Measurements from ENCODE around the gene TEN1.

Gene TEN1

GRCh38 chr17:76032780-76033108, 53.7 kb downstream of the TEN1 start:
- peaks cover 0 to 8% (median 0%) of the 10 kb centered on the region in 3 experiments for H3K27me3 ChIP-seq (ENCODE audit: control insufficient read depth in 3 of 3, insufficient read depth in 3 of 3, low read depth in 1 of 3, low read length in 3 of 3)
- no peak overlapping the region for H2AFZ ChIP-seq (ENCODE audit: low read length)
- peaks cover 8 to 11% of the 10 kb centered on the region in 2 donors for H3K4me1 ChIP-seq (ENCODE audit: control insufficient read depth in 2 of 2, insufficient read depth in 1 of 2, low read depth in 1 of 2, low read length in 2 of 2)
- peak overlapping the region; percentile 12 for H4K91ac ChIP-seq (ENCODE audit: low read depth, low read length, poor library complexity)
- no peak overlapping the region for H2BK120ac ChIP-seq (ENCODE audit: low read depth, low read length)
- peak overlapping the region; percentile 41 for H2BK12ac ChIP-seq (ENCODE audit: low read length)
- H4K8ac ChIP-seq (ENCODE audit: low read depth, low read length), result no peak overlapping the region
- peaks cover 0 to 19% of the 10 kb centered on the region in 2 donors for H3K9me3 ChIP-seq (replicated peaks in 1 of 2; ENCODE audit: control insufficient read depth in 2 of 2, insufficient read depth in 1 of 2, low read depth in 1 of 2, low read length in 2 of 2)
- no peak for DNase-seq (ENCODE audit: low spot score)
- no peak overlapping the region for H3K9ac ChIP-seq (ENCODE audit: low read depth, low read length, poor library complexity)
- peaks cover 0 to 11% of the 10 kb centered on the region in 2 donors for H3K36me3 ChIP-seq (replicated peaks in 1 of 2; ENCODE audit: control insufficient read depth in 2 of 2, insufficient read depth in 2 of 2, low read length in 2 of 2)
- no peak overlapping the region for H3K4ac ChIP-seq (ENCODE audit: low read length)
- no peaks in the 10 kb centered on the region for H3K79me1 ChIP-seq (ENCODE audit: low read depth, low read length)
- H3K4me2 ChIP-seq (ENCODE audit: insufficient read depth, low read length, poor library complexity, severe bottlenecking), result no peak overlapping the region
- peak overlapping the region; percentile 63 for H2AK5ac ChIP-seq (ENCODE audit: low read depth, low read length)
- H2BK15ac ChIP-seq (ENCODE audit: low read length), result no peak overlapping the region
- H2BK5ac ChIP-seq (ENCODE audit: low read length), result no peak overlapping the region
- H3K14ac ChIP-seq (ENCODE audit: low read length), result no peak overlapping the region
- H3K27ac ChIP-seq (replicated peaks; ENCODE audit: low read length), result no peak overlapping the region
- WGBS, 2 donors (ENCODE audit: extremely low coverage in 2 of 2, insufficient read length in 2 of 2, insufficient replicate concordance in 1 of 2), result no CpG with 5 or more reads among the region's 5 CpGs
- H3K18ac ChIP-seq (ENCODE audit: low read length), result peak overlapping the region; percentile 64
- H3K4me3 ChIP-seq (ENCODE audit: low read length in 2 of 2), result no peak overlapping the region
- H3K23ac ChIP-seq (ENCODE audit: low read depth, low read length, poor library complexity), result peak overlapping the region; percentile 43

GRCh38 chr17:76033139-76033538, 54.1 kb downstream of the TEN1 start:
- H2AK5ac ChIP-seq (ENCODE audit: low read depth, low read length), result no peak overlapping the region
- no peak for DNase-seq (ENCODE audit: low spot score)
- no peak overlapping the region for H3K27ac ChIP-seq (replicated peaks; ENCODE audit: low read length)
- no peak overlapping the region for H2BK12ac ChIP-seq (ENCODE audit: low read length)
- H3K4me2 ChIP-seq (ENCODE audit: insufficient read depth, low read length, poor library complexity, severe bottlenecking), result no peak overlapping the region
- peaks cover 0 to 7% (median 0%) of the 10 kb centered on the region in 3 experiments for H3K27me3 ChIP-seq (ENCODE audit: control insufficient read depth in 3 of 3, insufficient read depth in 3 of 3, low read depth in 1 of 3, low read length in 3 of 3)
- no peak overlapping the region for H3K9ac ChIP-seq (ENCODE audit: low read depth, low read length, poor library complexity)
- H3K4ac ChIP-seq (ENCODE audit: low read length), result no peak overlapping the region
- H2BK15ac ChIP-seq (ENCODE audit: low read length), result no peak overlapping the region
- no peak overlapping the region for H3K14ac ChIP-seq (ENCODE audit: low read length)
- H3K79me1 ChIP-seq (ENCODE audit: low read depth, low read length), result no peaks in the 10 kb centered on the region
- H3K4me1 ChIP-seq (ENCODE audit: control insufficient read depth in 2 of 2, insufficient read depth in 1 of 2, low read depth in 1 of 2, low read length in 2 of 2), result peaks cover 8 to 11% of the 10 kb centered on the region in 2 donors
- peaks cover 0 to 15% of the 10 kb centered on the region in 2 donors for H3K36me3 ChIP-seq (replicated peaks in 1 of 2; ENCODE audit: control insufficient read depth in 2 of 2, insufficient read depth in 2 of 2, low read length in 2 of 2)
- peaks cover 0 to 19% of the 10 kb centered on the region in 2 donors for H3K9me3 ChIP-seq (replicated peaks in 1 of 2; ENCODE audit: control insufficient read depth in 2 of 2, insufficient read depth in 1 of 2, low read depth in 1 of 2, low read length in 2 of 2)
- H3K4me3 ChIP-seq (ENCODE audit: low read length in 2 of 2), result no peak overlapping the region
- no peak overlapping the region for H3K23ac ChIP-seq (ENCODE audit: low read depth, low read length, poor library complexity)
- H2BK5ac ChIP-seq (ENCODE audit: low read length), result no peak overlapping the region
- H4K91ac ChIP-seq (ENCODE audit: low read depth, low read length, poor library complexity), result no peak overlapping the region
- H2AFZ ChIP-seq (ENCODE audit: low read length), result no peak overlapping the region
- no peak overlapping the region for H2BK120ac ChIP-seq (ENCODE audit: low read depth, low read length)
- no peak overlapping the region for H4K8ac ChIP-seq (ENCODE audit: low read depth, low read length)
- H3K18ac ChIP-seq (ENCODE audit: low read length), result no peak overlapping the region
- WGBS, 2 donors (ENCODE audit: extremely low coverage in 2 of 2, insufficient read length in 2 of 2, insufficient replicate concordance in 1 of 2), result no CpG with 5 or more reads among the region's 6 CpGs

GRCh38 chr17:76034428-76035350, 55.6 kb downstream of the TEN1 start:
- H3K14ac ChIP-seq (ENCODE audit: low read length), result no peak overlapping the region
- no peaks in the 10 kb centered on the region for H3K27me3 ChIP-seq (ENCODE audit: control insufficient read depth in 3 of 3, insufficient read depth in 3 of 3, low read depth in 1 of 3, low read length in 3 of 3)
- no peak overlapping the region for H4K91ac ChIP-seq (ENCODE audit: low read depth, low read length, poor library complexity)
- no CpG with 5 or more reads among the region's 13 CpGs for whole genome bisulfite sequencing, 2 donors (ENCODE audit: extremely low coverage in 2 of 2, insufficient read length in 2 of 2, insufficient replicate concordance in 1 of 2)
- H4K8ac ChIP-seq (ENCODE audit: low read depth, low read length), result no peak overlapping the region
- H2BK5ac ChIP-seq (ENCODE audit: low read length), result no peak overlapping the region
- H3K4ac ChIP-seq (ENCODE audit: low read length), result no peak overlapping the region
- no peak overlapping the region for H3K23ac ChIP-seq (ENCODE audit: low read depth, low read length, poor library complexity)
- H3K4me3 ChIP-seq (ENCODE audit: low read length in 2 of 2), result no peak overlapping the region
- no peak overlapping the region for H2BK12ac ChIP-seq (ENCODE audit: low read length)
- peaks cover 2 to 9% of the 10 kb centered on the region in 2 donors for H3K4me1 ChIP-seq (ENCODE audit: control insufficient read depth in 2 of 2, insufficient read depth in 1 of 2, low read depth in 1 of 2, low read length in 2 of 2)
- H3K27ac ChIP-seq (replicated peaks; ENCODE audit: low read length), result no peak overlapping the region
- no peak overlapping the region for H2AK5ac ChIP-seq (ENCODE audit: low read depth, low read length)
- no peak overlapping the region for H2AFZ ChIP-seq (ENCODE audit: low read length)
- peak overlapping the region; percentile 36 for H3K9ac ChIP-seq (ENCODE audit: low read depth, low read length, poor library complexity)
- no peaks in the 10 kb centered on the region for H3K79me1 ChIP-seq (ENCODE audit: low read depth, low read length)
- peaks cover 7 to 31% of the 10 kb centered on the region in 2 donors for H3K36me3 ChIP-seq (replicated peaks in 1 of 2; ENCODE audit: control insufficient read depth in 2 of 2, insufficient read depth in 2 of 2, low read length in 2 of 2)
- no peak overlapping the region for H3K4me2 ChIP-seq (ENCODE audit: insufficient read depth, low read length, poor library complexity, severe bottlenecking)
- H3K9me3 ChIP-seq (replicated peaks in 1 of 2; ENCODE audit: control insufficient read depth in 2 of 2, insufficient read depth in 1 of 2, low read depth in 1 of 2, low read length in 2 of 2), result peaks cover 0 to 19% of the 10 kb centered on the region in 2 donors
- no peak overlapping the region for H2BK15ac ChIP-seq (ENCODE audit: low read length)
- H3K18ac ChIP-seq (ENCODE audit: low read length), result no peak overlapping the region
- DNase-seq (ENCODE audit: low spot score), result no peak
- H2BK120ac ChIP-seq (ENCODE audit: low read depth, low read length), result no peak overlapping the region

- no peak overlapping the region for H3K4me3 ChIP-seq (ENCODE audit: low read length in 2 of 2)
- H4K91ac ChIP-seq (ENCODE audit: low read depth, low read length, poor library complexity), result no peak overlapping the region
- peak overlapping the region; percentile 68 for H3K18ac ChIP-seq (ENCODE audit: low read length)
- H3K9ac ChIP-seq (ENCODE audit: low read depth, low read length, poor library complexity), result peak overlapping the region; percentile 68
- H3K4me1 ChIP-seq (ENCODE audit: control insufficient read depth in 2 of 2, insufficient read depth in 1 of 2, low read depth in 1 of 2, low read length in 2 of 2), result peaks cover 0 to 8% of the 10 kb centered on the region in 2 donors
- H3K36me3 ChIP-seq (replicated peaks in 1 of 2; ENCODE audit: control insufficient read depth in 2 of 2, insufficient read depth in 2 of 2, low read length in 2 of 2), result peaks cover 25 to 51% of the 10 kb centered on the region in 2 donors
- H3K4ac ChIP-seq (ENCODE audit: low read length), result no peak overlapping the region
- H2AK5ac ChIP-seq (ENCODE audit: low read depth, low read length), result no peak overlapping the region
- no peak overlapping the region for H4K8ac ChIP-seq (ENCODE audit: low read depth, low read length)
- no peak overlapping the region for H2AFZ ChIP-seq (ENCODE audit: low read length)
- no peak overlapping the region for H2BK5ac ChIP-seq (ENCODE audit: low read length)
- WGBS, 2 donors (ENCODE audit: extremely low coverage in 2 of 2, insufficient read length in 2 of 2, insufficient replicate concordance in 1 of 2), result no CpG with 5 or more reads among the region's 22 CpGs
- H3K14ac ChIP-seq (ENCODE audit: low read length), result no peak overlapping the region
- H3K4me2 ChIP-seq (ENCODE audit: insufficient read depth, low read length, poor library complexity, severe bottlenecking), result no peak overlapping the region
- no peak overlapping the region for H2BK12ac ChIP-seq (ENCODE audit: low read length)
- H2BK15ac ChIP-seq (ENCODE audit: low read length), result peak overlapping the region; percentile 2
- no peak overlapping the region for H3K27ac ChIP-seq (replicated peaks; ENCODE audit: low read length)
- no peaks in the 10 kb centered on the region for H3K79me1 ChIP-seq (ENCODE audit: low read depth, low read length)
- peaks cover 0 to 19% of the 10 kb centered on the region in 2 donors for H3K9me3 ChIP-seq (replicated peaks in 1 of 2; ENCODE audit: control insufficient read depth in 2 of 2, insufficient read depth in 1 of 2, low read depth in 1 of 2, low read length in 2 of 2)
- H3K27me3 ChIP-seq (ENCODE audit: control insufficient read depth in 3 of 3, insufficient read depth in 3 of 3, low read depth in 1 of 3, low read length in 3 of 3), result no peaks in the 10 kb centered on the region
- H2BK120ac ChIP-seq (ENCODE audit: low read depth, low read length), result no peak overlapping the region
- peak overlapping the region; percentile 75 for H3K23ac ChIP-seq (ENCODE audit: low read depth, low read length, poor library complexity)
- no peak for DNase-seq (ENCODE audit: low spot score)
Observed at GRCh38 chr17:76036497-76037261, 57.6 kb downstream of the TEN1 start.
